DND-41 (cell line): ENCODE measurements around the gene WDR93.
"Not testable (repeated sequence)": the region's sequence is repeated elsewhere in the genome, so short reads cannot be mapped to it uniquely, and the experiment has no call there.

Experiments used
- ATAC-seq: fragments of 200-7000 bp; cut with Tn5 transposase; 3 replicates; pipeline ENCODE4 v1.9.1; 2021; ENCODE audit warnings: low read depth; ENCODE audit not compliant: insufficient read depth
- DNase-seq: peaks from one replicate; pipeline ENCODE4 v3.0.0-alpha.2; 2020
- H2AFZ ChIP-seq: 2 replicates; pipeline ENCODE4 v1.6.0; 2012; ENCODE audit warnings: low read depth, low read length
- H3K27ac ChIP-seq: 2 replicates; pipeline ENCODE4 v1.5.1; 2012; ENCODE audit warnings: low read length, inconsistent platforms
- H3K27me3 ChIP-seq: fragments of 200-600 bp; sonication (generic); 2 replicates; pipeline ENCODE4 v1.6.0; 2012; ENCODE audit warnings: low read length, mild to moderate bottlenecking, inconsistent platforms; ENCODE audit not compliant: insufficient read depth, poor library complexity
- H3K36me3 ChIP-seq: 2 replicates; pipeline ENCODE4 v1.5.1; 2012; ENCODE audit warnings: low read length, inconsistent platforms; ENCODE audit not compliant: insufficient read depth
- H3K4me1 ChIP-seq: 2 replicates; pipeline ENCODE4 v1.5.1; 2012; ENCODE audit warnings: mild to moderate bottlenecking, low read length; ENCODE audit not compliant: insufficient read depth
- H3K4me2 ChIP-seq: 2 replicates; pipeline ENCODE4 v1.6.0; 2012; ENCODE audit warnings: mild to moderate bottlenecking, moderate library complexity, low read length, inconsistent platforms; ENCODE audit not compliant: insufficient read depth
- H3K4me3 ChIP-seq, 2 experiments: fragments of 200-600 bp in 1 of 2; shearing (Covaris generic) in 1 of 2; 2 replicates each; pipeline ENCODE4 v1.5.1; 2012 to 2016; ENCODE audit warnings: inconsistent platforms in 2 of 2, low read length in 2 of 2, mild to moderate bottlenecking in 2 of 2, low read depth in 1 of 2, moderate library complexity in 1 of 2
- H3K79me2 ChIP-seq: 2 replicates; pipeline ENCODE4 v1.6.0; 2012; ENCODE audit warnings: low read length, inconsistent platforms; ENCODE audit not compliant: insufficient read depth
- H3K9ac ChIP-seq: 2 replicates; pipeline ENCODE4 v1.6.0; 2012; ENCODE audit warnings: low read depth, mild to moderate bottlenecking, inconsistent platforms, low read length, moderate library complexity
- H3K9me3 ChIP-seq: 2 replicates; pipeline ENCODE4 v1.5.1; 2012; ENCODE audit warnings: low read length, moderate library complexity, mild to moderate bottlenecking, inconsistent platforms; ENCODE audit not compliant: insufficient read depth, severe bottlenecking
- H4K20me1 ChIP-seq: 2 replicates; pipeline ENCODE4 v1.6.0; 2012; ENCODE audit warnings: low read length; ENCODE audit not compliant: insufficient read depth
- EZH2 ChIP-seq: IDR thresholded peaks from 3 replicates; pipeline ENCODE4 v1.6.1; 2012; ENCODE audit warnings: borderline replicate concordance, low read depth, mild to moderate bottlenecking, moderate library complexity, low read length, inconsistent platforms; ENCODE audit not compliant: severe bottlenecking
- TF ChIP-seq, protein P1 (sequence below): IDR thresholded peaks from 2 replicates; pipeline ENCODE4 v1.5.1; 2012; ENCODE audit warnings: borderline replicate concordance, low read length, moderate library complexity, mild to moderate bottlenecking; ENCODE audit not compliant: poor library complexity, severe bottlenecking; ENCODE audit errors: extremely low read depth

WDR93 gene

DNA sequence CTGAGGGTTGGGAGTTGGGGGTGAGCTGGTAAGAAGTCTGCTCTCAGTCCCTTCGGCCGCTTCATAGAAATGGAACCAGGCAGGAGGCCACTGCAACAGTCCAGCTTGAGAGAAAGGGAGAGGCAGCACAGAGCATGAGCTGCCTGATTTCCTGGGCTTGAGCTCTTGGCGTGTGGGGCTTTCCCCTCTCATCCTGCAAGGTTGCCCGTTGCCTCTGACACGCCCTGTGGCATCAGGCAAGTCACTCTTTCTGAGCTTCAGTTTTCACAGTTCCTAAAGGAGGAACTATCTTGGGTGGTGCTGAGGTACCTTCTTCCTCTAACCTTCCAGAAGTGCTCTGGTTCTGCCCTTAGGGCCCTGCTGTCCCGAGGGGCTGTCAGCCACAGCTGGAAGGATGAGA lies 90.4 kb downstream of the WDR93 start:
- H3K4me1 ChIP-seq, result no peaks in the 10 kb centered on the region
- no peaks in the 10 kb centered on the region for H3K9me3 ChIP-seq
- no peak overlapping the region for H3K4me2 ChIP-seq
- TF ChIP-seq EZH2, result no peak
- TF ChIP-seq, protein P1, sequence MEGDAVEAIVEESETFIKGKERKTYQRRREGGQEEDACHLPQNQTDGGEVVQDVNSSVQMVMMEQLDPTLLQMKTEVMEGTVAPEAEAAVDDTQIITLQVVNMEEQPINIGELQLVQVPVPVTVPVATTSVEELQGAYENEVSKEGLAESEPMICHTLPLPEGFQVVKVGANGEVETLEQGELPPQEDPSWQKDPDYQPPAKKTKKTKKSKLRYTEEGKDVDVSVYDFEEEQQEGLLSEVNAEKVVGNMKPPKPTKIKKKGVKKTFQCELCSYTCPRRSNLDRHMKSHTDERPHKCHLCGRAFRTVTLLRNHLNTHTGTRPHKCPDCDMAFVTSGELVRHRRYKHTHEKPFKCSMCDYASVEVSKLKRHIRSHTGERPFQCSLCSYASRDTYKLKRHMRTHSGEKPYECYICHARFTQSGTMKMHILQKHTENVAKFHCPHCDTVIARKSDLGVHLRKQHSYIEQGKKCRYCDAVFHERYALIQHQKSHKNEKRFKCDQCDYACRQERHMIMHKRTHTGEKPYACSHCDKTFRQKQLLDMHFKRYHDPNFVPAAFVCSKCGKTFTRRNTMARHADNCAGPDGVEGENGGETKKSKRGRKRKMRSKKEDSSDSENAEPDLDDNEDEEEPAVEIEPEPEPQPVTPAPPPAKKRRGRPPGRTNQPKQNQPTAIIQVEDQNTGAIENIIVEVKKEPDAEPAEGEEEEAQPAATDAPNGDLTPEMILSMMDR, result no peak
- no peak overlapping the region for H2AFZ ChIP-seq
- no peaks in the 10 kb centered on the region for H3K27me3 ChIP-seq
- no peaks in the 10 kb centered on the region for H4K20me1 ChIP-seq
- H3K9ac ChIP-seq, result no peak overlapping the region
- H3K4me3 ChIP-seq, result no peak overlapping the region
- ATAC-seq (no peak), DNase-seq (no peak)
- no peak overlapping the region for H3K27ac ChIP-seq
- H3K36me3 ChIP-seq, result no peaks in the 10 kb centered on the region
- H3K79me2 ChIP-seq, result no peaks in the 10 kb centered on the region

DNA sequence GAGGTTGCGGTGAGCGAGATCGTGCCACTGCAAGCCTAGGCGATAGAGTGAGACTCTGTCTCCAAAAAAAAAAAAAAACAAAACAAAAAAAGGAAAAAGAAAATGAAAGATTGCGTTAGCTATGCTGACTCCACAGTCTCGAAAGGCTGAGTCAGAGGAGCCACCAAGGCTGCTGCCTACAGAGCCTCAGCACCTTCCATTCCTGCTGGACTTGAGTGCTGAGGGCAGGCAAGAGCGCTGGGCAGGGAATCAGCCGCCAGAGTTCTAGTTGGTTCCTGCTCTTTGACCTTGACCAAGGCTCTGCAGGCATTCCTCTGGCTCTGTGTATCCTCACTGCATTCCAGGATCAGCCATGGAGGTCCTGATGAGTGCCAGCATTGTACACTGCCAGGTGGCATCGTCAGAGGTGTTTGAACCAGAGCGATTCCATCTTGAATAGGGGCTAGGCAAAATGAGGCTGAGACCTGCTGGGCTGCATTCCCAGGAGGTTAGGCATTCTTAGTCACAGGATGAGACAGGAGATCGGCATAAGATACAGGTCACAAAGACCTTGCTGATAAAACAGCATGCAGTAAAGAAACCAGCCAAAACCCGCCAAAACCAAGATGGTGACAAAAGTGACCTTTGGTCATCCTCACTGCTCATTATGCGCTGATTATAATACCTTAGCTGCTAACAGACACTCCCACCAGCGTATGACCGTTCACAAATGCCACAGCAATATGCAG lies 91.4 kb downstream of the WDR93 start:
- no peak for DNase-seq
- H2AFZ ChIP-seq, result no peak overlapping the region

DNA sequence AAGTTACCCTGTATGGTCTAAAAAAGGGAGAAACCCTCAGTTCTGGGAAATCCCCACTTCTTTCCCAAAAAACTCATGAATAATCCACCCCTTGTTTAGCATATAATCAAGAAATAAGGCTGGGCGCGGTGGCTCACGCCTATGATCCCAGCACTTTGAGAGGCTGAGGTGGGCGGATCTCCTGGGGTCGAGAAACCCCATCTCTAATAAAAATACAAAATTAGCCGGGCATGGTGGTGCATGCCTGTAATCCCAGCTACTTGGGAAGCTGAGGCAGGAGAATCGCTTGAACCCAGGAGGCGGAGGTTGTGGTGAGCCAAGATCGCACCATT lies 92.0 kb downstream of the WDR93 start:
- H3K79me2 ChIP-seq, H3K27ac ChIP-seq, DNase-seq, H3K4me2 ChIP-seq, H3K9ac ChIP-seq, ATAC-seq, H4K20me1 ChIP-seq, H3K9me3 ChIP-seq, H3K4me3 ChIP-seq, H3K4me1 ChIP-seq, H3K36me3 ChIP-seq, H2AFZ ChIP-seq, H3K27me3 ChIP-seq: not testable (repeated sequence)

More for the DNA sequence above, 91.4 kb downstream of the WDR93 start:
- TF ChIP-seq, protein P1, result no peak
- no peak for TF ChIP-seq EZH2
- no peaks in the 10 kb centered on the region for H4K20me1 ChIP-seq
- no peak overlapping the region for H3K27ac ChIP-seq
- no peak for ATAC-seq
- H3K4me2 ChIP-seq, result no peak overlapping the region
- H3K4me1 ChIP-seq, result no peaks in the 10 kb centered on the region
- no peaks in the 10 kb centered on the region for H3K9me3 ChIP-seq
- H3K36me3 ChIP-seq, result no peaks in the 10 kb centered on the region
- no peak overlapping the region for H3K4me3 ChIP-seq
- H3K79me2 ChIP-seq, result no peaks in the 10 kb centered on the region
- no peaks in the 10 kb centered on the region for H3K27me3 ChIP-seq
- H3K9ac ChIP-seq, result no peak overlapping the region

DNA sequence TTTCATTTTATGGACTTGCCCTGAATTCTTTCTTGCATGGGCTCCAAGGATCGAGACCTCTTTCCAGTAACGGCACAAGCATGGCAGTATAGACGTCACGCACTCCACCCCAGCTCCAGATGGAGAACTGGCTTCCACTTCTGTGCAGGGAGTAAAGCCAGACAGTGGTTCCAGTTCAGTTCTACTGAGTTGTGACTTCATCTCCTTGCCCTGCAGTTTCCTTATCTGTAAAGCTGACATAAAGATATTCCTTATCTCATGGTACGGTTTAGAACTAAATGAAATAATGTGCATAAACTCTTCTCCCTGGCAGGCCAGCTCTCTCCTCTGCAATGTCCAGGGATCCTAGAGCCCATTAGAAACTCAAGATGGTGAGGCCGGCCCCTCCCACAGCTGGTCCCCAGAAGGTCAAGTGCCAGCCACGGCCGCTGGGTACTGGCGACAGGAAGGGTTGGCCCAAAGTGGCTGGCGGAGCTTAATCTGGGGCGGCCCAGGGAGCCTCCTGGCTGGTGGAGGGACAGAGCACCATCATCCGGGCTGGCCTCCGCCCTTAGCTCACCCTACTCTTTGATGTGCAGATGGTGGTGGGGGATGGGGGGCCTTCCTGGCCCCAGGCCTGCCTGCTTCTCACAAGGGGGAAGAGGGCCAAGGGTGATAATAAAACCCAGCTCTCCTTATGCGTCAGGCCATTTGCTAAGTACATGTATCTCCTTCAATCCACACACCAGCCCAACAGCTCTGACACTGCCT lies 92.7 kb downstream of the WDR93 start:
- H3K27ac ChIP-seq, result no peak overlapping the region
- no peak overlapping the region for H3K4me3 ChIP-seq
- TF ChIP-seq, protein P1, result no peak
- TF ChIP-seq EZH2, result no peak
- H4K20me1 ChIP-seq, result no peaks in the 10 kb centered on the region
- no peak overlapping the region for H3K4me2 ChIP-seq
- no peak for ATAC-seq
- no peak overlapping the region for H3K9ac ChIP-seq
- H3K36me3 ChIP-seq, result no peaks in the 10 kb centered on the region
- no peaks in the 10 kb centered on the region for H3K27me3 ChIP-seq
- H3K9me3 ChIP-seq, result no peaks in the 10 kb centered on the region
- no peak for DNase-seq
- H2AFZ ChIP-seq, result no peak overlapping the region
- no peaks in the 10 kb centered on the region for H3K79me2 ChIP-seq
- H3K4me1 ChIP-seq, result no peaks in the 10 kb centered on the region
